GM19193 (cell line): ENCODE measurements around the gene CENPN.
A peak's percentile ranks its signal among the peaks of the same experiment; 100 is the strongest.

Experiments used
- POLR2A ChIP-seq: IDR thresholded peaks from 4 replicates; pipeline ENCODE4 v1.6.1; 2011; ENCODE audit not compliant: insufficient read depth, insufficient read length; ENCODE audit errors: extremely low read depth

The CENPN gene

DNA sequence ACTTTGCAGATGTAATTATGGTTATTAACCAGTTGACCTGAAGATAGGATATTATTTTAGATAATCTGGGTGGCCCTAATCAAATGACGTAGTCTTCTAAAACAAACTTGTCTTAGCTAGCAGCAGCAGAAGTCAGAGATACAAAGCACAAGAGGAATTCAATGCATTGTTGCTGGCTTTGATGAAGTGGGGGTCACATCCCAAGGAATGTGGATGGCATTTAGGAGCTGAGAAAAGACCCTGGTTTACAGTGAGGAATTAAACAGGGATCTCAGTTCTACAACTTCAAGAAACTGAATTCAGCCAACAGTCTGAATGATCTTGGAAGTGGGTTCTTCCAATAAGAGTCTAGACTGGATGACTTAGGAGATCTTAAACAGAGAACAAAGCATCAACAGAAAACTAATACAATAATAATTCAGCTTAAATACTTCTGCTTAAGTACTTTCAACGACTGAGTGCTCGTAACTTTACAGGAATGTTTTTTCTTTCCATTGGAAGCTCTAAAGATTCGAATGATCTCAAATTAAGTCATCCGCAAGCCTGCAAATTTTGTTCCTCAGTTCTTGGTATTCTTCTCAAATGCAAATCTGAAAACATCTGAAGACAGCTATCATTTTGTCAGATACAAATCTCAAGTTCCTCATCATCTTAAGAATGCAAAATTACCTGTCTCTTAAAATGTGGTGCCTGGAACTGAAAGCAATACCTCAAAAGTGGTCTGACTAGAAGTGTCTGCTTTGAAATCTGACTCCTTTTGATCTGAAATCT is 66.7 kb downstream of the CENPN start:
- no peak for TF ChIP-seq POLR2A

DNA sequence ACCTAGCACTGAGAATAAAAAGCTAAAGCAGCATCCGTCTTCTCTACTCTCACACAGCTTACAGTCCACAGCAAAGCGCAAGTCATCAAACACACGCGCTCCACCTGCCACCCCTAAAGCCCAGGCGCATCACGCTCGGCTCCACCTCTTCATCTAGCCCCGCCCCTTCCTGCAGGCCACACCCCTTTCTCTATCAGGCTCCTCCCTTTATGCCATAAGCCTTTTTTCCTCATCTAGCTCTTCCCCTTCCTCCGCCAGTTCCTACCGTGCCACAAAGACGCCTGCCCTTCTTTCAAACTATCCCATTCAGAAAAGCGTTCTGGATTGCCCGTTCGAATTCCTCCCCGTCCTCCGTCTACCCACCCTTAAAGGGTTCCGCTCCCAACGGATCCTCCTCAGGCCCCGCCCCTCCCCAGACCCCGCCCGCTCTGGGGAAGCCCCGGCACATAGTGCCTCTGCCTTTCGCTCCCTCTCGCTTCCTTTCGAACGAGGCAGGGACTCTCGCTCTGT is 69.6 kb downstream of the CENPN start:
- TF ChIP-seq POLR2A: no peak

DNA sequence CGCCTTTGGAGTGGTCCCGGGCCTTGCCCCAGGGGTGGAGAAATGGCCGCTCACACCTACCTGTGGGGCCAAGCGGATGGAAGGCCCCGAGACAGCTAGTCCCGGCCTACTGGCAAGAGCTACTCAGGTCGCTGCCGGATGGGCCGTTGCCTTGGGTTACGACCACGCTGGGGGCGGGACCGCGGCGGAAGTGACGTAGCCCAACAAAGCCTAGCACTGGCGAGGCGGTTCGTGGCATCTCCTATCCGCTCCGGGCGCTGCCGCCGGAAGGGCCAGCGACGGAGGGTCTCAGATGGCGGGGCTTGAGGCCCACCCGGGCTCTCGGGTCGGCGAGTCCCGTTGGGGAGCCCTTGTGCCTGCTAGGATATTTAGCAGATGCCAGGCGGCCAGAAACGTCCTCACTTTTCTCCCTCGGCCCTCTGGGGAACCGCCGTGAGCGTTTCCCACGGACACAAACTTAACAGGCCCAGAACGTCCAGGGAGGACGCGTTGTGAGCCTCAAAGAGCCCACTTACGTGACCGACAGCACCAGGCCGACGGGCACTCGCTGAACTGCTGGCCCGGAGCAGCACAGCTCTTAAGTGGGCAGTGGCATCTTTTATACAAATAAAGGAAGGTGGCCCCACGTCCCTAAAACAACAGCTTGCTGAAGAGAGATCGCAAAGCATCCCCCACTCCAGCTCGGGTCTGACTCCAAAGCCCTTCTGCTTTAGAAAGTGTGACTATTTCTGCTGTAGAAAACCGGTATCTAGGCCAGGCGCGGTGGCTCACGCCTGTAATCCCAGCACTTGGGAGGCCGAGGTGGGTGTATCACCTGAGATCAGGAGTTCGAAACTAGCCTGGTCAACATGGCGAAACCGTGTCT is 70.3 kb downstream of the CENPN start, which contains the start of gene C16orf46:
Gene C16orf46 (minus strand): TSS at position 163 of the 865 bp plus-strand sequence. CDS start 13,283 bp downstream, outside the sequence.
- TF ChIP-seq POLR2A: peak; percentile 86

DNA sequence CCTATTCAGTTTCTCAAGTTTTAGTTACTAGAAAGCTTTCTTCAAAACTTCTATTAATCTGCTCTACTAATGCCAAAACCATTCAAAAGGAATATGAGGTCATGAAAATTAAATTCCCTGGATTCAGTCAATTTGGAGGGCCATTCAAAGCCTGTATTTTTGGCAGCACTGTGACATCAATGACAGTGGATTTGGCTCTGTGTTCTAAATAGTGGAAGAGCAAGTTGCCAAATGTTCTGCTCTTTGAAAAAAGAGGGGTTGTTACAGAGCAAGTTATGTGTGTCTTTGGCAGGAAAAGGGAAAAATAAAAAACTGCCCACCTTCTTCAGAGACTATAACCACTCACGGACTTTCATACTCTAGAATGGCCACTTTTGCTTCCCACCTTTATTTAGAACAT is 73.2 kb downstream of the CENPN start:
- TF ChIP-seq POLR2A: no peak

DNA sequence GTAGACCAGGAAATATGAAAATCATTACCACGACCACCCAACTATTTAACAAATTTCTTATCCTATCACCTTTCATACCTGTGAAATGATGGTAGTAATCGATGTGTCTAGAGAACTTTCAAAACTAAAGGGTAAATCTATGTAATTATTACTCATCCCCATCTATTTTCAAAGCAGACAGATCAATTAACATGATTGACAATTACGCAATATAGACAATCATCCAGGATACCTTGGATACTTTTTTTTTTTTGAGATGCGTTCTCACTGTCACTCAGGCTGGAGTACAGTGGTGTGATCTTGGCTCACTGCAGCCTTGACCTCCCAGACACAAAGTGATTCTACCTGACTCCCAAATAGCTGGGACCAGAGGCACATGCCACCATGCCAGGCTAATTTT is 74.0 kb downstream of the CENPN start:
- no peak for TF ChIP-seq POLR2A
